GM12892 (cell line): ENCODE results near the gene GALNS.
"Not testable (repeated sequence)": the region's sequence is repeated elsewhere in the genome, so short reads cannot be mapped to it uniquely, and the experiment has no call there.

Source experiments
- DNase-seq: peaks from one replicate; pipeline ENCODE4 v3.0.0; 2011; ENCODE audit not compliant: insufficient read length
- FAIRE-seq: peaks from 2 replicates; lab custom pipeline; 2011; peaks lifted over from hg19 to GRCh38; lab: Jason Lieb, UNC
- POLR2A ChIP-seq: IDR thresholded peaks from 2 replicates; pipeline ENCODE4 v1.6.1; 2011; ENCODE audit warnings: low read depth, low read length, control low read depth
- POLR2AphosphoS5 ChIP-seq: IDR thresholded peaks from 2 replicates; pipeline ENCODE4 v1.6.1; 2011; ENCODE audit warnings: low read depth, low read length, control low read depth
- TAF1 ChIP-seq: IDR thresholded peaks from 2 replicates; pipeline ENCODE4 v1.6.1; 2011; ENCODE audit warnings: low read depth, mild to moderate bottlenecking, control low read depth, low read length, borderline replicate concordance

GALNS gene

GRCh38 chr16:88824256-88825077 lies 32.3 kb downstream of the GALNS start:
- TF ChIP-seq POLR2A (no peak), TAF1 (no peak)
- FAIRE-seq (no peak), DNase-seq (no peak)

GRCh38 chr16:88823646-88824045 lies 33.1 kb downstream of the GALNS start:
- DNase-seq, FAIRE-seq: not testable (repeated sequence)

GRCh38 chr16:88822281-88823040 lies 34.3 kb downstream of the GALNS start:
- FAIRE-seq, result no peak
- TF ChIP-seq POLR2AphosphoS5 (no peak), POLR2A (no peak), TAF1 (no peak)
- DNase-seq, result no peak

- DNase-seq, result no peak
- no peak for FAIRE-seq
- TF ChIP-seq POLR2A (no peak), TAF1 (no peak), POLR2AphosphoS5 (no peak)
These were observed 35.4 kb downstream of the GALNS start for GRCh38 chr16:88821168-88821850.

GRCh38 chr16:88820385-88821025 lies 36.2 kb downstream of the GALNS start:
- TF ChIP-seq POLR2A, result no peak
- no peak for TF ChIP-seq POLR2AphosphoS5
- TF ChIP-seq TAF1, result no peak
- DNase-seq, result no peak
- no peak for FAIRE-seq

- DNase-seq (no peak), FAIRE-seq (no peak)
- TF ChIP-seq POLR2AphosphoS5 (no peak), TAF1 (no peak), POLR2A (no peak)
These were observed 37.6 kb downstream of the GALNS start for GRCh38 chr16:88819126-88819525.

- TF ChIP-seq TAF1 (no peak), POLR2A (no peak), POLR2AphosphoS5 (no peak)
- DNase-seq (no peak), FAIRE-seq (no peak)
These were observed 38.2 kb downstream of the GALNS start for GRCh38 chr16:88818575-88818874.

GRCh38 chr16:88817785-88818574 lies 38.8 kb downstream of the GALNS start:
- TF ChIP-seq POLR2A (no peak), POLR2AphosphoS5 (no peak), TAF1 (no peak)
- no peak for FAIRE-seq
- no peak for DNase-seq

GRCh38 chr16:88816736-88817535 lies 39.8 kb downstream of the GALNS start:
- DNase-seq (no peak), FAIRE-seq (no peak)
- TF ChIP-seq TAF1 (no peak), POLR2A (no peak)

GRCh38 chr16:88815901-88816589 lies 40.7 kb downstream of the GALNS start:
- TF ChIP-seq POLR2A, result no peak
- TF ChIP-seq POLR2AphosphoS5, result no peak
- TF ChIP-seq TAF1, result no peak
- FAIRE-seq, result peak; percentile 48
- DNase-seq, result peak; percentile 56
